ENCODE measurements around the gene GEN1. TPM values are rescaled to one million over a fixed set of nuclear protein-coding genes. Genes with fewer than 3 reads are reported as not detected.
A peak's percentile ranks its signal among the peaks of the same experiment; 100 is the strongest.

Gene GEN1
- total RNA-seq, 1 donor from 2014 or later = 9.1 TPM

DNA sequence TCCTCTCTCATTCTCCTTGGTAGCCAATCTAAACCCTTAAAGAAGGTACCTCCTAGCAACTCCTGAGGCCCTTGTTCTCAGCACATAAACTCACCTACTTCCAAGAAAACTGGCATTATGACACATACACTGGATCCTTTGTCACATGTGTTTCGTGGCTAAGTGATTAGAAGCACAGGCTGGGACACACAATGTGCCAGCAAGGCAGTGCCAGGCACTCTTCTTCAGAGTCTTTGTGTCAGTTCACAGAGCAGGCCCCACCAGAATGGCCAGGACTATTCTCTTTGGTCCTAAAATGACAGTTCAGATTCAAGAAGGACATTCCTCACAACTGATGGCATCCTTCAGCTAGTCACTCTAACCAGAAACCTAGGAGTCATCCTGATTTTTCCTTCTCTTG, 40.6 kb upstream of the GEN1 start:
- TF ChIP-seq, protein P1, sequence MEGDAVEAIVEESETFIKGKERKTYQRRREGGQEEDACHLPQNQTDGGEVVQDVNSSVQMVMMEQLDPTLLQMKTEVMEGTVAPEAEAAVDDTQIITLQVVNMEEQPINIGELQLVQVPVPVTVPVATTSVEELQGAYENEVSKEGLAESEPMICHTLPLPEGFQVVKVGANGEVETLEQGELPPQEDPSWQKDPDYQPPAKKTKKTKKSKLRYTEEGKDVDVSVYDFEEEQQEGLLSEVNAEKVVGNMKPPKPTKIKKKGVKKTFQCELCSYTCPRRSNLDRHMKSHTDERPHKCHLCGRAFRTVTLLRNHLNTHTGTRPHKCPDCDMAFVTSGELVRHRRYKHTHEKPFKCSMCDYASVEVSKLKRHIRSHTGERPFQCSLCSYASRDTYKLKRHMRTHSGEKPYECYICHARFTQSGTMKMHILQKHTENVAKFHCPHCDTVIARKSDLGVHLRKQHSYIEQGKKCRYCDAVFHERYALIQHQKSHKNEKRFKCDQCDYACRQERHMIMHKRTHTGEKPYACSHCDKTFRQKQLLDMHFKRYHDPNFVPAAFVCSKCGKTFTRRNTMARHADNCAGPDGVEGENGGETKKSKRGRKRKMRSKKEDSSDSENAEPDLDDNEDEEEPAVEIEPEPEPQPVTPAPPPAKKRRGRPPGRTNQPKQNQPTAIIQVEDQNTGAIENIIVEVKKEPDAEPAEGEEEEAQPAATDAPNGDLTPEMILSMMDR (IDR thresholded peaks at IDR 0.05; ENCODE audit: insufficient read depth, low read length, poor library complexity, severe bottlenecking) = no peak
- peaks cover 3% of the 10 kb centered on the region for H3K36me3 ChIP-seq (ENCODE audit: control insufficient read depth, insufficient read depth, low read length)
- H3K4me3 ChIP-seq (ENCODE audit: low read depth, low read length) = no peak overlapping the region
- no peak for DNase-seq (ENCODE audit: low read depth)
- no peaks in the 10 kb centered on the region for H3K27me3 ChIP-seq (ENCODE audit: control insufficient read depth, insufficient read depth, low read length)

DNA sequence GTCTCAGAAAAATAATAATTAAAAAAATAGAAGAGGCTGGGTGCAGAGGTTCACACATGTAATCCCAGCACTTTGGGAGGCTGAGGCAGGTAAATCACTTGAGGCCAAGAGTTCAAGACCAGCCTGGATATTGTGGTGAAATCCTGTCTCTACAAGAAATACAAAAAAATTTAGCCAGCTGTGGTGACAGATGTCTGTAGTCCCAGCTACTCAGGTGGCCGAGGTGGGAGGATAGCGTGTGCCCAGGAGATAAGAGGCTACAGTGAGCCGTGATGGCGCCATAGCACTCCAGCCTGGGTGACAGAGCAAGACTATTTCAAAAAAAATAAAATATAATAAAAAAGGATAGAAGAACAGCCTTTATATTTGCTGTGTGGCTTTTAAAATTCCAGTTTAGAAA, 36.3 kb upstream of the GEN1 start:
- TF ChIP-seq, protein P1 (IDR thresholded peaks at IDR 0.05; ENCODE audit: insufficient read depth, low read length, poor library complexity, severe bottlenecking) = no peak
- Histone ChIP-seq H3K36me3 (ENCODE audit: control insufficient read depth, insufficient read depth, low read length) (peaks cover 3% of the 10 kb centered on the region), H3K27me3 (ENCODE audit: control insufficient read depth, insufficient read depth, low read length) (no peaks in the 10 kb centered on the region), H3K4me3 (ENCODE audit: low read depth, low read length) (no peak overlapping the region)
- no peak for DNase-seq (ENCODE audit: low read depth)

- TF ChIP-seq, protein P1 (IDR thresholded peaks at IDR 0.05; ENCODE audit: insufficient read depth, low read length, poor library complexity, severe bottlenecking) = no peak
- DNase-seq (ENCODE audit: low read depth) = no peak
- Histone ChIP-seq H3K4me3 (ENCODE audit: low read depth, low read length) (no peak overlapping the region), H3K36me3 (ENCODE audit: control insufficient read depth, insufficient read depth, low read length) (peaks cover 1% of the 10 kb centered on the region), H3K27me3 (ENCODE audit: control insufficient read depth, insufficient read depth, low read length) (no peaks in the 10 kb centered on the region)
Measured at GRCh38 chr2:17718689-17719088, 35.2 kb upstream of the GEN1 start.

GRCh38 chr2:17719562-17720371, 34.2 kb upstream of the GEN1 start:
- Histone ChIP-seq H3K4me3 (ENCODE audit: low read depth, low read length) (no peak overlapping the region), H3K27me3 (ENCODE audit: control insufficient read depth, insufficient read depth, low read length) (no peaks in the 10 kb centered on the region), H3K36me3 (ENCODE audit: control insufficient read depth, insufficient read depth, low read length) (peaks cover 1% of the 10 kb centered on the region)
- TF ChIP-seq, protein P1 (IDR thresholded peaks at IDR 0.05; ENCODE audit: insufficient read depth, low read length, poor library complexity, severe bottlenecking) = peak; percentile 64
- DNase-seq (ENCODE audit: low read depth) = no peak

GRCh38 chr2:17728210-17728609, 25.7 kb upstream of the GEN1 start:
- DNase-seq (ENCODE audit: low read depth) = no peak
- H3K36me3 ChIP-seq (ENCODE audit: control insufficient read depth, insufficient read depth, low read length) = no peaks in the 10 kb centered on the region
- TF ChIP-seq, protein P1 (IDR thresholded peaks at IDR 0.05; ENCODE audit: insufficient read depth, low read length, poor library complexity, severe bottlenecking) = no peak

GRCh38 chr2:17729880-17730279, 24.1 kb upstream of the GEN1 start:
- Histone ChIP-seq H3K27me3 (ENCODE audit: control insufficient read depth, insufficient read depth, low read length) (no peaks in the 10 kb centered on the region), H3K4me3 (ENCODE audit: low read depth, low read length) (no peak overlapping the region), H3K36me3 (ENCODE audit: control insufficient read depth, insufficient read depth, low read length) (no peaks in the 10 kb centered on the region)
- no peak for DNase-seq (ENCODE audit: low read depth)
- TF ChIP-seq, protein P1 (IDR thresholded peaks at IDR 0.05; ENCODE audit: insufficient read depth, low read length, poor library complexity, severe bottlenecking) = no peak

More at GRCh38 chr2:17728210-17728609, 25.7 kb upstream of the GEN1 start:
- Histone ChIP-seq H3K27me3 (ENCODE audit: control insufficient read depth, insufficient read depth, low read length) (no peaks in the 10 kb centered on the region), H3K4me3 (ENCODE audit: low read depth, low read length) (no peak overlapping the region)
